ENCODE results near the gene HSPA9. TPM values are rescaled to one million over a fixed set of nuclear protein-coding genes. Genes with fewer than 3 reads are reported as not detected.
"Not testable (repeated sequence)": the region's sequence is repeated elsewhere in the genome, so short reads cannot be mapped to it uniquely, and the experiment has no call there.

The HSPA9 gene
- total RNA-seq, 1 donor from 2014 or later, result 297 TPM

- DNase-seq (ENCODE audit: low read depth, low spot score), result no peak
These were observed 40.9 kb downstream of the HSPA9 start for GRCh38 chr5:138533973-138534941.

DNA sequence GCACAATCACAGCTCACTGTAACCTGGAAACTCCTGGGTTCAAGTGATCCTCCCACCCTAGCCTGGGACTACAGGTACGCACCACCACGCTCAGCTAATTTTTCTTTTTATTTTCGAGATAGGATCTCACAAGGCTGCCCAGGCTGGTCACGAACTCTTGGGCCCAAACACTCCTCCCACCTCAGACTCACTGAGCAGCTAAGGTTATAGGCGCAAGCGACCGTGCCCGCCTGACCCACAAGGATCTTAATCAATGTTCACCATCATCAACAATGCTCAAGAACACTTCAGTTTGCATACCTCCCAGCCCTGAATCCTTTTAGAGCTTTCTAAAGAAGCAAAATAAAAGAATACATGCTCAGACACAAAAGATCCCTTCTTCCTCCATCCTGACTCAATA is 45.4 kb downstream of the HSPA9 start:
- DNase-seq (ENCODE audit: low read depth, low spot score), result no peak

DNA sequence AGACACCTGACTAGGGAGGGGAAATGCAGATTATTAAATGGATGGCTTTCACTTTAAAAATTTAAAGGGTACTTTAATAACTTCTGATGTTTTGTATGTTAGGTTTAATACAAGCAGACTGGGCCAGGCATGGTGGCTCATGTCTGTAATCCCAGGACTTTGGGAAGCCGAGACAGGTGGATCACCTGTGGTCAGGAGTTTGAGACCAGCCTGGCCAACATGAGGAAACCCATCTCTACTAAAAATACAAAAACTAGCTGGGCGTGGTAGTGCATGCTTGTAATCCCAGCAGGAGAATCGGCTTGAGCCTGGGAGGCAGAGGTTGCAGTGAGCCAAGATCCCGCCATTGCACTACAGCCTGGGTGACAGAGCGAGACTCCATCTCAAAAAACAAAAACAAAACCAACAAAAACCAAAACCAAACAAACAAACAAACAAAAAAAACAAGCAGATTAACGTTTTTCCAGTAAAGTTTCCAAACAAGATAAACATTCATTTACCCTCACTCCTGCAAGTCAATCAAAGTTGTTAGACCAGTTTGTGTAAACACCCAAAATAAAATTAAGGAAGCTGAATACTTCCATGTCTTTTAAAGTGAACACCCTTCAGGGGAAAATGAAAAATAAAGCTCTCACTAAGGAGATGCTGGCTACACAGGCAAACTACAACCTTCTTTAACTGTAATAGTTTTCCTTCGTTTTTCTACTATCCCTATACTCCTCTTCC is 46.3 kb downstream of the HSPA9 start:
- DNase-seq (ENCODE audit: low read depth, low spot score), result no peak

DNA sequence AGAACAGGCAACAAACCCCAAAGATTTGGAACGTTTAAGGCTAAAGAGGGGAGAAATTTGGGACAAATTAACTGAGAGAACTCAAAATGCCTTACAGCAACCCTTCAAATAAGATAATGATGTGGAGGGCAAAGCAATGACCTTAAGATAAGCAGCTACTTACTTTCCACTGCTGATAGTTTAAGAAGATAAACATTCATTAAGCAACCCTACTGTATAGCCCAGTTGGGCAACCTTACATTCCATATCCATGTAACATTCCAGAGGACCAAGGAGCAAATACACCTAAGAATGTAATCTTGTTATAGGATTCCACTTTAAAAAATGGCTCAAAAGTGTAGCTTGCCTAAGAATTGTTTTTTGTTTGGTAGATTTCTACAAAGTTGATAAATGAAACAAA is 47.0 kb downstream of the HSPA9 start:
- DNase-seq (ENCODE audit: low read depth, low spot score), result no peak

DNA sequence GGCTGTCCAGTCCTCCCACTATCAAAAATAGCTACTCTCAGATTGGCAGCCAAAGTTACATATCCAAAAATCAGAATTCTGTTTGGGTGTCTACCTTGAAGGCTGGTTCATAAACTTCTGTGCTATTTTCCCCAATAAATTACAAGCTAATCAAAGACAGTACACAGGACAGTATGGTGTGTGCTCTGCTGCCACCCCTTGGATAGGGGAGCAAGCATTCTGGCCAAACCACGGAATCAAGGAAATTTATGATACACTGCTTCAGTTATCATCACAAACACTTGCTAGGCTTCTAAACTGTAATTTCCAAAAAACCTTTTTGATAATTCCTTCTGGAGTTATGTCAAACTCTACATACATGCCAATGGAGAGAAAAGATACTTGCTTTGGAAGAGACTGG is 48.0 kb downstream of the HSPA9 start:
- DNase-seq (ENCODE audit: low read depth, low spot score), result no peak

GRCh38 chr5:138523406-138523805 is 51.8 kb downstream of the HSPA9 start:
- no peak for DNase-seq (ENCODE audit: low read depth, low spot score)

GRCh38 chr5:138520971-138521370 is 54.2 kb downstream of the HSPA9 start:
- no peak for DNase-seq (ENCODE audit: low read depth, low spot score)

DNA sequence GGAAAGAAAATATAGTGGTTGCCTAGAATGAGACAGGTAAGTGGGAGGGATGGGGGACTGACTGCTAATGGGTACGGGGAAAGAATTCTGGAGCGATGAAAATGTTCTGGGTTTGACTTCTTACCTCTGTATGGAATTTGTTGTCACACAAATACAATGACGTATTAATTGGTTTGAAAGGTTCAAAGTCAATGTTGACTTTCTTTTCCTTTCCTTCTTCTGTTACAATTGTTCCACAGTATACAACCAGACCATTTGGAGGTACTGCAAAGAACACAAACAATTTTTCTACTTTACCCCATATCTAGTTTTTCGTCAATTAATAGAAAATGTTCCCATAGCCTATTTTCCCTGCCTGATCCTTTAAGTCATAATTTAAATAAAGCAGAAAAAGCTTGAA is 57.8 kb downstream of the HSPA9 start:
- no peak for DNase-seq (ENCODE audit: low read depth, low spot score)

DNA sequence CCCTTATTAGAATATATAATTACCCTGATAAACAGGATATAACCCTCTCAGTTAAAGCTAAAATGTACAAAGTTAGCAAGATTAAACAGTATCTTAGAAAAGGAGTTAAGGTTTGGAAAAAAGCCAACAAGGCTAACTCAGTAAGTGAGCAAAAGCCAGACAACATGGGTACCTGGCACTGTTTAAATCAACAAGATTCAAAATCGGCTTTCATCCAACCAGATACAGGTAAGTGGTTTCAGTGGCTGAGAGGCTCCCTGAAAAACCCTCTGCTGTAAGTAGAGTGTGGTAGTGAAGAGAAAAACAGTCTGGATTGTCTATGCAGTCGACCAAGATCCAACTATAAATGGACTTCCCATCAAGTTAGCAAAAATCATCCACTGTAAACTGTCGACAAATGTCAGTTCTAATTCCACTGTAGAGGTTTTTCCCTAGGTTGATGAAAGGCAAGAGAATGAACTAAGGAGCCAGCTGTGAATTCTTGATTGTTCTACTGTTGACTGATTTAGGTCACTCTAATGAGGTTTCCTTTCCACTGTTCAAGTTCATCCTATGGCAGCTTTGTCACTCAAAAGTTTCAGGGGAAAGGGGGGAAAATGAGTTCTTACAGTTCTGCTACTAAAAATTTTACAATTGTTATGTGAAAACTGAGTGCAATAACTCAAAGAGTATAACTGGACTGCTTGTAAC is 59.5 kb downstream of the HSPA9 start:
- no peak for DNase-seq (ENCODE audit: low read depth, low spot score)

- DNase-seq (ENCODE audit: low read depth, low spot score), result no peak
These were observed 61.2 kb downstream of the HSPA9 start for GRCh38 chr5:138514021-138514420.

- no peak for DNase-seq (ENCODE audit: low read depth, low spot score)
These were observed 66.2 kb downstream of the HSPA9 start for GRCh38 chr5:138508958-138509357.

DNA sequence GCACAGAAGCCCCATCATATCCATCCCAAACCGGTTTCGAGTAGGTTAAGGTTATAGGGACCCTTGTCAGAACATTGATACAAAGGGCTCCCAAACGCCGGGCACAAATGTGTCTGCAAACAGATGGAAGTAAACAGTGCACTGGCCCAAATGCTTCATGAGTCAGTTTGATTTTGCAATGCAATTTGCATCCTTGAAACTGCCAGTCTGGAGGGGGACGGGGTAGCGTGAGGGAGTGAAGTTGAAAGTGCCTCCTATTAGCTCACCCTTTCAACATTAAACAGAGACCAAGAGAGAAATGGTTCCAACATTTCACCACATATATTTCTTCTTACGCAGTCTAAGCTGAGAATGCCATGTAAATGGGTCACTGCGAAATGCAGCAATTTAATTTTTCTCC is 67.7 kb downstream of the HSPA9 start:
- not testable (repeated sequence) for DNase-seq (ENCODE audit: low read depth, low spot score)

- DNase-seq (ENCODE audit: low read depth, low spot score), result no peak
These were observed 68.6 kb downstream of the HSPA9 start for GRCh38 chr5:138506370-138507306.

GRCh38 chr5:138504799-138505198 is 70.4 kb downstream of the HSPA9 start:
- no peak for DNase-seq (ENCODE audit: low read depth, low spot score)

Other genes with a start within 250 kb of the HSPA9 start
- gene CDC25C, start 243.6 kb downstream of the HSPA9 start, total RNA-seq, result 6.0 and 15.5 TPM in 2 replicates
- 30.7 and 30.8 TPM in 2 replicates for gene FAM53C, start 237.1 kb downstream of the HSPA9 start, total RNA-seq
- gene KDM3B, start 222.7 kb downstream of the HSPA9 start, total RNA-seq, result 47.4 and 52.0 TPM in 2 replicates
- gene REEP2, start 136.3 kb downstream of the HSPA9 start, total RNA-seq, result 2.0 and 4.2 TPM in 2 replicates
- gene EGR1, start 109.9 kb downstream of the HSPA9 start, total RNA-seq, result 0.73 and 1.2 TPM in 2 replicates
- gene ETF1, start 32.2 kb downstream of the HSPA9 start, total RNA-seq, result 140 and 162 TPM in 2 replicates
- 527 and 572 TPM in 2 replicates for gene CTNNA1, start 178.0 kb upstream of the HSPA9 start, total RNA-seq

Data from pulmonary artery endothelial cell (primary cell).